Vagina (tissue), 2 donors: ENCODE data around the gene FGGY.

ENCODE experiments used
- POLR2A ChIP-seq, 2 donors: fragments of 450-650 bp; IDR thresholded peaks; one replicate each; pipeline ENCODE4 v1.6.1; 2017; ENCODE audit warnings: antibody characterized with exemption in 2 of 2, mild to moderate bottlenecking in 2 of 2, moderate library complexity in 2 of 2
- POLR2AphosphoS5 ChIP-seq, 2 donors: sonication (generic); formaldehyde crosslinking; IDR thresholded peaks; one replicate each; pipeline ENCODE4 v1.9.0; 2017; ENCODE audit warnings: antibody characterized with exemption in 2 of 2, mild to moderate bottlenecking in 2 of 2, low read depth in 1 of 2; ENCODE audit not compliant: insufficient read depth in 1 of 2
- TF ChIP-seq, protein P1 (sequence below), 3 experiments: fragments of 450-650 bp in 2 of 3; fragments of 200-600 bp in 1 of 3; sonication (generic) in 1 of 3; IDR thresholded peaks; one replicate each; pipeline ENCODE4 v1.5.1; 2017 to 2019; ENCODE audit warnings: antibody characterized with exemption in 3 of 3, mild to moderate bottlenecking in 2 of 3, moderate library complexity in 2 of 3

DNA sequence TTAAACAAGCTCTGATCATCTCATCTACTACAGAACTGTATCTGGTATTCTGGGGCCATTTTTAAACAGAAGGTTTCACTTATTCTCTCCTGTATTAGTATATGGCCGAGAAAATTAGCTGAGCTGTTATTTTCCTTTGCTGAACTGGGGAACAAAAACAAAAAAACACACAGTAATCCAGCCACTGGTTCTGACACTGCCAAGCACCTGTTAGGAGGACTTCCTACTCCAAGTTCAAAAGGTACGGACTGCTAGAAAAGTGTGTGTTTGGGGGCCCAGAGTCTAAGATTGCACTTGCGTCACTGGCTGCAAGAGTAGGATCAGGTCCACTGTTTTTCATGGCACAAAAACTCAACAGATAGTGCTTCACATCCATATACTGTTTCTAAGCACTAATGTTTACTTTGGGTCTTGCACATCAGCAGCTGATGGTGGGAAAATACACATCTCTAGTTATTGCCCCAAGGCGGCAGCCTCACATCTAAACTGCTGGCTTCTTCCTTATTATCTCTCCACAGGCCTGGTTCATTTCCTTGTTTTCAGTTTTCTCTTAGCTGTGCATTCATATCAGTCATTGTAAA, 226.1 kb downstream of the FGGY start:
- TF ChIP-seq POLR2A (IDR thresholded peaks at IDR 0.05) = no peak
- TF ChIP-seq, protein P1, sequence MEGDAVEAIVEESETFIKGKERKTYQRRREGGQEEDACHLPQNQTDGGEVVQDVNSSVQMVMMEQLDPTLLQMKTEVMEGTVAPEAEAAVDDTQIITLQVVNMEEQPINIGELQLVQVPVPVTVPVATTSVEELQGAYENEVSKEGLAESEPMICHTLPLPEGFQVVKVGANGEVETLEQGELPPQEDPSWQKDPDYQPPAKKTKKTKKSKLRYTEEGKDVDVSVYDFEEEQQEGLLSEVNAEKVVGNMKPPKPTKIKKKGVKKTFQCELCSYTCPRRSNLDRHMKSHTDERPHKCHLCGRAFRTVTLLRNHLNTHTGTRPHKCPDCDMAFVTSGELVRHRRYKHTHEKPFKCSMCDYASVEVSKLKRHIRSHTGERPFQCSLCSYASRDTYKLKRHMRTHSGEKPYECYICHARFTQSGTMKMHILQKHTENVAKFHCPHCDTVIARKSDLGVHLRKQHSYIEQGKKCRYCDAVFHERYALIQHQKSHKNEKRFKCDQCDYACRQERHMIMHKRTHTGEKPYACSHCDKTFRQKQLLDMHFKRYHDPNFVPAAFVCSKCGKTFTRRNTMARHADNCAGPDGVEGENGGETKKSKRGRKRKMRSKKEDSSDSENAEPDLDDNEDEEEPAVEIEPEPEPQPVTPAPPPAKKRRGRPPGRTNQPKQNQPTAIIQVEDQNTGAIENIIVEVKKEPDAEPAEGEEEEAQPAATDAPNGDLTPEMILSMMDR (IDR thresholded peaks at IDR 0.05) = no peak
- TF ChIP-seq POLR2AphosphoS5 (IDR thresholded peaks at IDR 0.05; ENCODE audit: insufficient read depth in 1 of 2, low read depth in 1 of 2) = no peak
